PC-9 (cell line): Measurements from ENCODE around the gene SIK3.

ENCODE experiments used
- EZH2 ChIP-seq: fragments of 200-600 bp; sonication (generic); IDR thresholded peaks from 2 replicates; pipeline ENCODE4 v1.8.0; 2017; ENCODE audit warnings: antibody characterized with exemption, low read depth
- TF ChIP-seq, protein P1 (sequence below): fragments of 200-600 bp; sonication (generic); conservative IDR thresholded peaks from 2 replicates; pipeline ENCODE4 v1.6.1; 2017; ENCODE audit warnings: mixed run types, antibody characterized with exemption, mild to moderate bottlenecking, moderate library complexity

DNA sequence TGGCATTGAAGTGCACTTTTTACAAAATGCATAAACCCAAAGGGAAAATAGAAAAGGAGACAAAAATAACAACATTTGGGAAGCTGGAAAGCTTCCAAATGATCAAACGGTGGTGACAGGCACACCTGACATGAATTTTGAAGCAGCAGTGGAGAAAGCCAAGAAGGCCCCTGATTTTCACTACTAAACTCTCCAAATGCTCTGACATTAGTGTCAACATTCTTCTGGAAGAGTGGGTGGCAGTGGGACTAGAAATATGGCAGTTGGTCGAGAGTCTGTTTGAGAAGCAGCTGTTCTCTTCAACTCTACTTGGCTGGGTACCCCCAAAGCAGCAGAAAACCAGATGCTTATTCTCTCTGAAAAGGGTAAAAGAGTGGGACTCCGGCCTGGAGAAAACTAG, 294.2 kb downstream of the SIK3 start:
- TF ChIP-seq, protein P1, sequence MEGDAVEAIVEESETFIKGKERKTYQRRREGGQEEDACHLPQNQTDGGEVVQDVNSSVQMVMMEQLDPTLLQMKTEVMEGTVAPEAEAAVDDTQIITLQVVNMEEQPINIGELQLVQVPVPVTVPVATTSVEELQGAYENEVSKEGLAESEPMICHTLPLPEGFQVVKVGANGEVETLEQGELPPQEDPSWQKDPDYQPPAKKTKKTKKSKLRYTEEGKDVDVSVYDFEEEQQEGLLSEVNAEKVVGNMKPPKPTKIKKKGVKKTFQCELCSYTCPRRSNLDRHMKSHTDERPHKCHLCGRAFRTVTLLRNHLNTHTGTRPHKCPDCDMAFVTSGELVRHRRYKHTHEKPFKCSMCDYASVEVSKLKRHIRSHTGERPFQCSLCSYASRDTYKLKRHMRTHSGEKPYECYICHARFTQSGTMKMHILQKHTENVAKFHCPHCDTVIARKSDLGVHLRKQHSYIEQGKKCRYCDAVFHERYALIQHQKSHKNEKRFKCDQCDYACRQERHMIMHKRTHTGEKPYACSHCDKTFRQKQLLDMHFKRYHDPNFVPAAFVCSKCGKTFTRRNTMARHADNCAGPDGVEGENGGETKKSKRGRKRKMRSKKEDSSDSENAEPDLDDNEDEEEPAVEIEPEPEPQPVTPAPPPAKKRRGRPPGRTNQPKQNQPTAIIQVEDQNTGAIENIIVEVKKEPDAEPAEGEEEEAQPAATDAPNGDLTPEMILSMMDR = no peak
- no peak for TF ChIP-seq EZH2
